Breast epithelium (tissue), 4 donors: ENCODE measurements around the gene FRMPD4. TPM values are rescaled to one million over a fixed set of nuclear protein-coding genes. Genes with fewer than 3 reads are reported as not detected.

Experiments
- DNase-seq, 2 donors: peaks; one replicate each; pipeline ENCODE4 v3.0.0-alpha.2; 2019; ENCODE audit warnings: low spot score in 2 of 2
- H3K27ac ChIP-seq, 2 donors: fragments of 200-600 bp; sonication (generic) in 1 of 2; one replicate each; pipeline ENCODE4 v1.5.1; 2016 to 2019; ENCODE audit warnings: mild to moderate bottlenecking in 1 of 2
- H3K27me3 ChIP-seq, 2 donors: fragments of 200-600 bp; sonication (generic) in 1 of 2; one replicate each; pipeline versions ENCODE4 v1.5.1 to v1.6.0; 2017 to 2019; ENCODE audit warnings: control low read depth in 1 of 2, mild to moderate bottlenecking in 1 of 2
- H3K36me3 ChIP-seq: fragments of 200-600 bp; one replicate; pipeline ENCODE4 v1.5.1; 2019
- H3K4me1 ChIP-seq, 2 donors: fragments of 200-600 bp; sonication (generic); one replicate each; pipeline ENCODE4 v1.5.1; 2016 to 2019; ENCODE audit warnings: control low read depth in 1 of 2
- H3K4me3 ChIP-seq, 3 donors: fragments of 200-600 bp; sonication (generic); 1 replicate in 2 of 3; 2 replicates in 1 of 3; pipeline ENCODE4 v1.5.1; 2016 to 2019; ENCODE audit warnings: mild to moderate bottlenecking in 3 of 3, moderate library complexity in 2 of 3
- H3K9me3 ChIP-seq, 2 donors: fragments of 200-600 bp; sonication (generic) in 1 of 2; one replicate each; pipeline ENCODE4 v1.5.1; 2016 to 2019; ENCODE audit warnings: control low read depth in 1 of 2
- CTCF ChIP-seq, 3 donors: fragments of 450-650 bp; IDR thresholded peaks; one replicate each; pipeline ENCODE4 v1.5.1; 2016 to 2017; ENCODE audit warnings: antibody characterized with exemption in 3 of 3, mild to moderate bottlenecking in 3 of 3, moderate library complexity in 3 of 3
- POLR2A ChIP-seq: fragments of 450-650 bp; IDR thresholded peaks from one replicate; pipeline ENCODE4 v1.6.1; 2016; ENCODE audit warnings: antibody characterized with exemption, mild to moderate bottlenecking, moderate library complexity
- POLR2AphosphoS5 ChIP-seq, 3 donors: sonication (generic); formaldehyde crosslinking; IDR thresholded peaks; one replicate each; pipeline ENCODE4 v1.6.1; 2017; ENCODE audit warnings: antibody characterized with exemption in 3 of 3
- intact Hi-C: fragments of 100-400 bp; cut with DNase I; formaldehyde crosslinking; loops from one replicate; pipeline ENCODE4 v1.15.1; 2023; ENCODE audit warnings: low total_unique reads
- total RNA-seq, 3 donors: library from RNA; depleted of rRNA; stranded (reverse); fragments of >200 nt; gene quantifications; one replicate each; pipeline ENCODE4 v1.1.0, GENCODE V29; 2016

FRMPD4 gene
- total RNA-seq, 3 donors from 2014 or later = under 0.01 TPM

DNA sequence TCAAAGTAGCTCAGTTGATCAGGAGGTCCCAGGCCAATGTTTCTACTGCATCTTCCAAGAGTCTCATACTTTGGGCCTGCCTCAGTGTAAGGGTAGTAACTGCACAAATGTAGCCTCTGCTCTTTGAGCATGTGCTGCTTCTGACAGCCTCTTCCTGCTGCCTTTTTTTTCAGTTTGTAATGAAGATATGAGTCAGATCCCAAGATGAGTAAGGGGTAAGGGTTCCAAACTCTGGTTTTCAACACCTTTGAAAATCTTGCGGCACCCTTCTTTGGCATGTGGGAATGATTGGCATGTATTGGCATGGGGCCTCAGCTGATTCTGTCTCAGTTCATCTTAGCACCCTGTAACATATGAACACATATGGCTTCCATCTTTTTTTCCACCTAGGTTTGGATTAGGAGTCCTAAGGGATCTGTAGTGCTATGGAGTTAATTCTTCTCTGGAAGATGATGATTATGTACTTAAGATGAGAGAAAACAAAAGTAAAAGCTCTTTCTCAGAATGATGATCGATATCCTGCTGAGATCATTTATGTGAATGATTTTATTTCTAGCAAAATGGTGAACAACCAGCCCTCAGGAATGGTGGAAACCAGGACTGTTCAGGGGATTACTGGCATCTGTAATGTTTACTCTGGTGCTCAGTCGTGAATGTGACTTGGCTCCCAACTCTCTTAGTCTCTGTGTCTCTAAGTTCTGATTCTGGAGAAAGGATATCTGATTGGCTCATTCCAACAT, 534.3 kb downstream of the FRMPD4 start:
- H3K27ac ChIP-seq = no peak overlapping the region
- DNase-seq = no peak
- H3K27me3 ChIP-seq = peaks cover 0 to 12% of the 10 kb centered on the region in 2 donors
- H3K9me3 ChIP-seq = peaks cover 0 to 11% of the 10 kb centered on the region in 2 donors
- H3K36me3 ChIP-seq = no peaks in the 10 kb centered on the region
- H3K4me3 ChIP-seq = no peak overlapping the region
- intact Hi-C loops = no loop called here
- TF ChIP-seq POLR2AphosphoS5 (IDR thresholded peaks at IDR 0.05) = no peak
- no peak for TF ChIP-seq CTCF (IDR thresholded peaks at IDR 0.05)
- no peak for TF ChIP-seq POLR2A
- no peaks in the 10 kb centered on the region for H3K4me1 ChIP-seq

DNA sequence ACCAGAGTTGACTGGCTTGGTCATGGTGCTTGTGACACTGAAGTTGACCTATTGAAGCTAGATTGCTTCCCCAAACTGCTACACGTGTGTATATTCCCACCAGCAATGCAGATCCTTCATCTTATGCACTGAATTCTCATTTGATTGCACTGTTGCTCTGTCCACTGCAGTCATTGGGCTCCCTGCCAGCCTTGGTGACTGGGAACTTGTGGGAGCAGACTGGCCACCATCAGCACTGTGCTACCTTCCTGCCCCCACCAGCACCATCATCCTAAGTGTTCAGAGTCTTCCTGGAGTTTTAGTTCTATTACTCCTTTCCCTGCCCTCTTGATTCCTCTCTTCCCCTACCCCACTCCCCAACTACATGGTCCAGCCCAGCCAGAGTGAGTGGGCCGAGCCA, 535.2 kb downstream of the FRMPD4 start:
- H3K4me3 ChIP-seq = no peak overlapping the region
- TF ChIP-seq POLR2A = no peak
- no peak for TF ChIP-seq POLR2AphosphoS5 (IDR thresholded peaks at IDR 0.05)
- peaks cover 0 to 12% of the 10 kb centered on the region in 2 donors for H3K27me3 ChIP-seq
- H3K36me3 ChIP-seq = no peaks in the 10 kb centered on the region
- H3K27ac ChIP-seq = no peak overlapping the region
- peaks cover 0 to 11% of the 10 kb centered on the region in 2 donors for H3K9me3 ChIP-seq
- no peaks in the 10 kb centered on the region for H3K4me1 ChIP-seq
- intact Hi-C loops = no loop called here
- DNase-seq = no peak

- intact Hi-C loops = no loop called here
- no peaks in the 10 kb centered on the region for H3K36me3 ChIP-seq
- H3K4me1 ChIP-seq = no peaks in the 10 kb centered on the region
- H3K4me3 ChIP-seq = no peak overlapping the region
- H3K27ac ChIP-seq = no peak overlapping the region
- H3K27me3 ChIP-seq = peaks cover 0 to 46% of the 10 kb centered on the region in 2 donors
- no peak for TF ChIP-seq CTCF (IDR thresholded peaks at IDR 0.05)
- no peak for TF ChIP-seq POLR2A
- no peak for TF ChIP-seq POLR2AphosphoS5 (IDR thresholded peaks at IDR 0.05)
- H3K9me3 ChIP-seq = peaks cover 0 to 6% of the 10 kb centered on the region in 2 donors
- no peak for DNase-seq
These were observed 541.2 kb downstream of the FRMPD4 start for GRCh38 chrX:12679522-12679921.

GRCh38 chrX:12681047-12681446, 542.8 kb downstream of the FRMPD4 start:
- H3K9me3 ChIP-seq = peaks cover 0 to 6% of the 10 kb centered on the region in 2 donors
- H3K4me1 ChIP-seq = no peaks in the 10 kb centered on the region
- no peak for DNase-seq
- no peaks in the 10 kb centered on the region for H3K36me3 ChIP-seq
- H3K27ac ChIP-seq = no peak overlapping the region
- TF ChIP-seq CTCF (IDR thresholded peaks at IDR 0.05) = no peak
- no peak for TF ChIP-seq POLR2A
- no peak for TF ChIP-seq POLR2AphosphoS5 (IDR thresholded peaks at IDR 0.05)
- H3K27me3 ChIP-seq = peaks cover 0 to 37% of the 10 kb centered on the region in 2 donors
- intact Hi-C loops = no loop called here
- H3K4me3 ChIP-seq = no peak overlapping the region

DNA sequence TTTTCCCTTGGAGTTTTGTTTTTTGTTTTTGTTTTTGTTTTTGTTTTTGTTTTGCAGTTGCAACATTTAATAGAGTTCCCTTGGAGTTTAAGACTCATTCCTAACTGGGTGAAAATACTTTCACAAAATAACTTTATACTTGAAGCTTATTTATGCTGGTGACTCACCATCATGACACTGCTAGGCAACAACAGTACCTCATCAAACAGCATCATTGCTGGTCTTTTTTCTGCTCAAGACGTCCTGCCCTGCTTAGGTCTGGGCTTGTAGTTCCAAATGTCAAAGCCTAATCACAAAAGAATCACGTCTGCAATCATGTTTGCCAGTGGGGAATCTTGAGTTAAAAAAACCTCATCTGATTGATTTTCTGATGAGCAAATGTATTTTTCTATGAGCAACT, 547.3 kb downstream of the FRMPD4 start:
- H3K9me3 ChIP-seq = no peaks in the 10 kb centered on the region
- TF ChIP-seq POLR2A = no peak
- no peak for TF ChIP-seq CTCF (IDR thresholded peaks at IDR 0.05)
- H3K27ac ChIP-seq = no peak overlapping the region
- H3K4me1 ChIP-seq = no peaks in the 10 kb centered on the region
- intact Hi-C loops = no loop called here
- peaks cover 0 to 29% of the 10 kb centered on the region in 2 donors for H3K27me3 ChIP-seq
- H3K4me3 ChIP-seq = no peak overlapping the region
- H3K36me3 ChIP-seq = no peaks in the 10 kb centered on the region
- DNase-seq = no peak
